Upper lobe of left lung (tissue), 6 donors: ENCODE results near the gene PRR20G. TPM values are rescaled to one million over a fixed set of nuclear protein-coding genes. Genes with fewer than 3 reads are reported as not detected.

Source experiments
- ATAC-seq, 2 donors: fragments of 200-7000 bp; cut with Tn5 transposase; one replicate each; pipeline ENCODE4 v1.9.1; 2022; ENCODE audit warnings: mild to moderate bottlenecking in 2 of 2, moderate library complexity in 2 of 2; ENCODE audit not compliant: low FRiP score in 2 of 2
- DNase-seq, 2 donors: peaks; one replicate each; pipeline ENCODE4 v3.0.0-alpha.2; 2019 to 2020
- H3K27ac ChIP-seq, 4 donors: fragments of 200-600 bp; sonication (generic); one replicate each; pipeline ENCODE4 v1.5.1; 2016 to 2019
- H3K27me3 ChIP-seq, 4 donors: fragments of 200-600 bp; sonication (generic); one replicate each; pipeline ENCODE4 v1.5.1; 2017 to 2019
- H3K36me3 ChIP-seq, 4 donors: fragments of 200-600 bp; sonication (generic); one replicate each; pipeline ENCODE4 v1.5.1; 2016 to 2019
- H3K4me1 ChIP-seq, 4 donors: fragments of 200-600 bp; sonication (generic); one replicate each; pipeline ENCODE4 v1.5.1; 2018 to 2019
- H3K4me3 ChIP-seq, 4 donors: fragments of 200-600 bp; sonication (generic); one replicate each; pipeline ENCODE4 v1.5.1; 2017 to 2019; ENCODE audit warnings: mild to moderate bottlenecking in 2 of 4, moderate library complexity in 1 of 4
- H3K9me3 ChIP-seq, 4 donors: fragments of 200-600 bp; sonication (generic); one replicate each; pipeline ENCODE4 v1.5.1; 2018 to 2019
- CTCF ChIP-seq, 6 experiments: fragments of 450-650 bp in 4 of 6; fragments of 200-600 bp in 2 of 6; sonication (generic) in 2 of 6; IDR thresholded peaks; one replicate each; pipeline ENCODE4 v1.5.1; 2016 to 2019; ENCODE audit warnings: antibody characterized with exemption in 6 of 6
- EP300 ChIP-seq, 4 donors: sonication (generic); formaldehyde crosslinking; IDR thresholded peaks; one replicate each; pipeline ENCODE4 v1.5.1; 2017; ENCODE audit warnings: antibody characterized with exemption in 4 of 4, control low read depth in 2 of 4
- POLR2A ChIP-seq, 4 donors: fragments of 450-650 bp; IDR thresholded peaks; one replicate each; pipeline ENCODE4 v1.5.1; 2016 to 2017; ENCODE audit warnings: antibody characterized with exemption in 4 of 4, mild to moderate bottlenecking in 2 of 4
- POLR2AphosphoS5 ChIP-seq, 2 donors: sonication (generic); formaldehyde crosslinking; IDR thresholded peaks; one replicate each; pipeline ENCODE4 v1.5.1; 2017; ENCODE audit warnings: antibody characterized with exemption in 2 of 2
- WGBS, 2 donors: methylation state at CpG; one replicate each; pipeline ENCODE4 v1.1.5; 2017 to 2018; 5-methylcytosine and 5-hydroxymethylcytosine counted together
- total RNA-seq, 6 donors: library from RNA; depleted of rRNA in 4 of 6; stranded (reverse); fragments of >200 nt in 4 of 6; gene quantifications; one replicate each; pipeline versions ENCODE4 v1.1.0 to v1.2.1, GENCODE V29; 2016 to 2021
- donor health status: DM: no; HTN: no; CAD: no; lungs with moderate emphysema.
- donor health status: DM: no; HTN: yes; CAD: no; lungs with severe emphysema.

The PRR20G gene
- total RNA-seq, 6 donors from 2014 or later: not detected

- WGBS, 2 donors: 81 to 84% methylated on average over 3 to 4 of the region's 4 CpGs
- H3K27ac ChIP-seq: no peak overlapping the region
- no peak for TF ChIP-seq EP300 (IDR thresholded peaks at IDR 0.05)
- no peak for TF ChIP-seq POLR2AphosphoS5 (IDR thresholded peaks at IDR 0.05)
- TF ChIP-seq POLR2A (IDR thresholded peaks at IDR 0.05): no peak
- no peak for TF ChIP-seq CTCF (IDR thresholded peaks at IDR 0.05)
- DNase-seq: no peak
- H3K36me3 ChIP-seq: no peaks in the 10 kb centered on the region
- ATAC-seq: no peak
- H3K4me1 ChIP-seq: no peaks in the 10 kb centered on the region
- no peak overlapping the region for H3K4me3 ChIP-seq
- no peaks in the 10 kb centered on the region for H3K9me3 ChIP-seq
- no peaks in the 10 kb centered on the region for H3K27me3 ChIP-seq
Observed at GRCh38 chr3:127263037-127263436, 24.8 kb downstream of the PRR20G start.

GRCh38 chr3:127262533-127262932 is 25.3 kb downstream of the PRR20G start:
- TF ChIP-seq POLR2AphosphoS5 (IDR thresholded peaks at IDR 0.05) (no peak), POLR2A (IDR thresholded peaks at IDR 0.05) (no peak), EP300 (IDR thresholded peaks at IDR 0.05) (no peak), CTCF (IDR thresholded peaks at IDR 0.05) (no peak)
- no peaks in the 10 kb centered on the region for H3K9me3 ChIP-seq
- H3K4me3 ChIP-seq: no peak overlapping the region
- 94 to 100% methylated on average over 3 of the region's 3 CpGs for WGBS, 2 donors
- H3K36me3 ChIP-seq: no peaks in the 10 kb centered on the region
- ATAC-seq (no peak), DNase-seq (no peak)
- H3K27me3 ChIP-seq: no peaks in the 10 kb centered on the region
- H3K4me1 ChIP-seq: no peaks in the 10 kb centered on the region
- no peak overlapping the region for H3K27ac ChIP-seq

GRCh38 chr3:127261925-127262324 is 25.9 kb downstream of the PRR20G start:
- Histone ChIP-seq H3K4me1 (no peaks in the 10 kb centered on the region), H3K4me3 (no peak overlapping the region), H3K9me3 (no peaks in the 10 kb centered on the region), H3K27ac (no peak overlapping the region), H3K36me3 (no peaks in the 10 kb centered on the region), H3K27me3 (no peaks in the 10 kb centered on the region)
- DNase-seq (no peak), ATAC-seq (no peak)
- WGBS, 2 donors: 83 to 89% methylated on average over 6 to 7 of the region's 7 CpGs
- TF ChIP-seq POLR2AphosphoS5 (IDR thresholded peaks at IDR 0.05) (no peak), EP300 (IDR thresholded peaks at IDR 0.05) (no peak), POLR2A (IDR thresholded peaks at IDR 0.05) (no peak), CTCF (IDR thresholded peaks at IDR 0.05) (no peak)

GRCh38 chr3:127260826-127261555 is 26.9 kb downstream of the PRR20G start:
- Histone ChIP-seq H3K9me3 (no peaks in the 10 kb centered on the region), H3K27ac (no peak overlapping the region), H3K4me3 (no peak overlapping the region), H3K27me3 (no peaks in the 10 kb centered on the region), H3K36me3 (no peaks in the 10 kb centered on the region), H3K4me1 (no peaks in the 10 kb centered on the region)
- ATAC-seq: no peak
- 72 to 92% methylated on average over 5 to 6 of the region's 6 CpGs for WGBS, 2 donors
- no peak for DNase-seq
- no peak for TF ChIP-seq POLR2AphosphoS5 (IDR thresholded peaks at IDR 0.05)
- TF ChIP-seq CTCF (IDR thresholded peaks at IDR 0.05): no peak
- no peak for TF ChIP-seq POLR2A (IDR thresholded peaks at IDR 0.05)
- TF ChIP-seq EP300 (IDR thresholded peaks at IDR 0.05): no peak

GRCh38 chr3:127260416-127260815 is 27.4 kb downstream of the PRR20G start:
- DNase-seq: no peak
- 85 to 92% methylated on average over 7 of the region's 7 CpGs for WGBS, 2 donors
- Histone ChIP-seq H3K4me3 (no peak overlapping the region), H3K4me1 (no peaks in the 10 kb centered on the region), H3K36me3 (no peaks in the 10 kb centered on the region), H3K27me3 (no peaks in the 10 kb centered on the region), H3K9me3 (no peaks in the 10 kb centered on the region), H3K27ac (no peak overlapping the region)
- ATAC-seq: no peak
- TF ChIP-seq POLR2A (IDR thresholded peaks at IDR 0.05) (no peak), POLR2AphosphoS5 (IDR thresholded peaks at IDR 0.05) (no peak), EP300 (IDR thresholded peaks at IDR 0.05) (no peak), CTCF (IDR thresholded peaks at IDR 0.05) (no peak)
